ENCODE data around the gene CASQ2. TPM values are rescaled to one million over a fixed set of nuclear protein-coding genes. Genes with fewer than 3 reads are reported as not detected.
A peak's percentile ranks its signal among the peaks of the same experiment; 100 is the strongest.

Gene CASQ2
- total and polyA plus RNA-seq, 2 of the 4 experiments (the other 2 are of a cell fraction) = not detected

DNA sequence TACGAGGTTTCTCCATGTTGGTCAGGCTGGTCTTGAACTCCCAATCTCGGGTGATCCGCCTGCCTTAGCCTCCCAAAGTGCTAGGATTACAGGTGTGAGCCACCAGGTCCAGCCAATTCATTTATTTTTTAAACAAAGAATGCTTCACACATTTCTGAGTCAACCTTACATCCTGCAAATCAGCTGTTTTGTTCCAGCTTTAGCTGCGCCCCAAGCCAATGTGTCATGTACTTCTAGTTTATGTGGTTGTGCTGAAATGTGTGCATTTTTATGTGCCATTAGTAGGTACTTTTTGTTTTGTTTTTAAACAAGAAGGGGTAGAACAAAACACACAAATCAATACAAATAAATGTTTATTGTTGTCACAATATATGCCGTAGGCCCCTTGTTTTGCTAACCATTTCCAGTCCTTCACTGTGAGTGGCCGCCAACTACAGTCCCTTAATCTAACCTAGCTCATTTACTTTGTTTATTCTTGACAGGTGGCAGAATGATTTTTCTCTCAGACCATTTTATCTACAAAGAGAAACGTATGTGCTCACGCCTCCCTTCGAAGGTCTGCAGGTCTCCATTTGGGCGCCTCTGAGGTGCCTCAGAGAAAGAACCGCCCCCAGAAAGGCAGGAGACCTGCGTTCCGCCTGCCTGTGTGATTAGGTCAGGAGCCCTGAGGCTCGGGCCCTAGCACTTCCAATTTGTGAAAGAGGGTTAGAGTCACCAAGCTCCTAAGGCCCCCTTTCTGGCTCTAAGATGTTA, 2.8 kb upstream of the CASQ2 start:
- in situ Hi-C loops (cut with MboI; ENCODE audit: low sequenced_read_pairs) (loop anchor here (5.0 kb wide), 1 partner anchor 164 kb away; no protein-coding TSS in a partner anchor), dilution Hi-C loops (cut with HindIII; ENCODE audit: low sequenced_read_pairs, unreplicated experiment) (no loop called here), intact Hi-C loops (cut with micrococcal nuclease) (loop anchor here (1.0 to 5.0 kb wide), 3 partner anchors 54 to 634 kb away; no protein-coding TSS in a partner anchor)
- no peaks in the 10 kb centered on the region for H3K9me3 ChIP-seq (ENCODE audit: control insufficient read depth, insufficient read depth, low read length)
- H4K8ac ChIP-seq (ENCODE audit: low read depth in 2 of 2, low read length in 2 of 2) = no peak overlapping the region
- H3K27me3 ChIP-seq (ENCODE audit: control insufficient read depth, insufficient read depth, low read length) = peaks cover 10% of the 10 kb centered on the region
- H2AFZ ChIP-seq (replicated peaks; ENCODE audit: low read length, poor library complexity) = peak overlapping the region; percentile 56
- H3K79me1 ChIP-seq (ENCODE audit: low read depth in 1 of 2, low read length in 2 of 2) = no peaks in the 10 kb centered on the region
- no peak overlapping the region for H3K4ac ChIP-seq (ENCODE audit: low read depth, low read length)
- no peaks in the 10 kb centered on the region for H3K9me1 ChIP-seq (ENCODE audit: insufficient read depth, low read length)
- H2BK15ac ChIP-seq (ENCODE audit: low read depth, low read length) = no peak overlapping the region
- no TSS peak for BruUV-seq (replicated peaks)
- TF ChIP-seq RAD21 (IDR thresholded peaks at IDR 0.05; ENCODE audit: low read length) = no peak
- no peak for TF ChIP-seq MXI1 (IDR thresholded peaks at IDR 0.05; ENCODE audit: borderline replicate concordance, low read depth, low read length)
- TF ChIP-seq, protein P1, sequence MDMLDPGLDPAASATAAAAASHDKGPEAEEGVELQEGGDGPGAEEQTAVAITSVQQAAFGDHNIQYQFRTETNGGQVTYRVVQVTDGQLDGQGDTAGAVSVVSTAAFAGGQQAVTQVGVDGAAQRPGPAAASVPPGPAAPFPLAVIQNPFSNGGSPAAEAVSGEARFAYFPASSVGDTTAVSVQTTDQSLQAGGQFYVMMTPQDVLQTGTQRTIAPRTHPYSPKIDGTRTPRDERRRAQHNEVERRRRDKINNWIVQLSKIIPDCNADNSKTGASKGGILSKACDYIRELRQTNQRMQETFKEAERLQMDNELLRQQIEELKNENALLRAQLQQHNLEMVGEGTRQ (IDR thresholded peaks at IDR 0.05; ENCODE audit: low read depth, low read length) = no peak
- TF ChIP-seq, protein P2, sequence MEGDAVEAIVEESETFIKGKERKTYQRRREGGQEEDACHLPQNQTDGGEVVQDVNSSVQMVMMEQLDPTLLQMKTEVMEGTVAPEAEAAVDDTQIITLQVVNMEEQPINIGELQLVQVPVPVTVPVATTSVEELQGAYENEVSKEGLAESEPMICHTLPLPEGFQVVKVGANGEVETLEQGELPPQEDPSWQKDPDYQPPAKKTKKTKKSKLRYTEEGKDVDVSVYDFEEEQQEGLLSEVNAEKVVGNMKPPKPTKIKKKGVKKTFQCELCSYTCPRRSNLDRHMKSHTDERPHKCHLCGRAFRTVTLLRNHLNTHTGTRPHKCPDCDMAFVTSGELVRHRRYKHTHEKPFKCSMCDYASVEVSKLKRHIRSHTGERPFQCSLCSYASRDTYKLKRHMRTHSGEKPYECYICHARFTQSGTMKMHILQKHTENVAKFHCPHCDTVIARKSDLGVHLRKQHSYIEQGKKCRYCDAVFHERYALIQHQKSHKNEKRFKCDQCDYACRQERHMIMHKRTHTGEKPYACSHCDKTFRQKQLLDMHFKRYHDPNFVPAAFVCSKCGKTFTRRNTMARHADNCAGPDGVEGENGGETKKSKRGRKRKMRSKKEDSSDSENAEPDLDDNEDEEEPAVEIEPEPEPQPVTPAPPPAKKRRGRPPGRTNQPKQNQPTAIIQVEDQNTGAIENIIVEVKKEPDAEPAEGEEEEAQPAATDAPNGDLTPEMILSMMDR (conservative IDR thresholded peaks at IDR 0.05; ENCODE audit: low read depth, low read length) = no peak
- TF ChIP-seq BHLHE40 (IDR thresholded peaks at IDR 0.05; ENCODE audit: low read depth, low read length) = no peak
- no peak for TF ChIP-seq RCOR1 (IDR thresholded peaks at IDR 0.05; ENCODE audit: insufficient replicate concordance, low read length)
- TF ChIP-seq RFX5 (IDR thresholded peaks at IDR 0.05; ENCODE audit: low read depth, low read length) = no peak
- no peak for TF ChIP-seq CEBPB (IDR thresholded peaks at IDR 0.05; ENCODE audit: low read depth, low read length)
- no peak for TF ChIP-seq MAZ (IDR thresholded peaks at IDR 0.05; ENCODE audit: borderline replicate concordance, low read depth, low read length)
- no peak for TF ChIP-seq SMC3 (IDR thresholded peaks at IDR 0.05; ENCODE audit: low read depth, low read length)
- no peak for TF ChIP-seq MAFK (IDR thresholded peaks at IDR 0.05; ENCODE audit: low read depth, low read length)
- no peak for TF ChIP-seq CHD1 (IDR thresholded peaks at IDR 0.05; ENCODE audit: low read depth, low read length)
- no peak for TF ChIP-seq POLR2A (IDR thresholded peaks at IDR 0.05; ENCODE audit: low read depth, low read length)
- TF ChIP-seq NFE2L2 (IDR thresholded peaks at IDR 0.05; ENCODE audit: low read depth, low read length) = no peak
- CTCF ChIA-PET = interaction anchor here (0.6 to 2.4 kb wide), 10 partner anchors 9 to 782 kb away, joined by 3 to 10 read pairs (median 4); no protein-coding TSS in a partner anchor
- no peak overlapping the region for H2BK5ac ChIP-seq (ENCODE audit: low read depth, low read length, poor library complexity, severe bottlenecking)
- no peak overlapping the region for H2BK120ac ChIP-seq (ENCODE audit: low read depth, low read length)
- no peaks in the 10 kb centered on the region for H3K36me3 ChIP-seq (ENCODE audit: control insufficient read depth, insufficient read depth, low read length)
- no peak overlapping the region for H2AK9ac ChIP-seq (replicated peaks; ENCODE audit: low read depth, low read length, poor library complexity)
- H3K4me2 ChIP-seq (ENCODE audit: low read depth, low read length) = peak overlapping the region; percentile 14; the same call in 1 of the 2 replicates
- H2AK5ac ChIP-seq (ENCODE audit: low read depth, low read length) = no peak overlapping the region
- no peak overlapping the region for H3K4me3 ChIP-seq (ENCODE audit: insufficient read depth, low read depth, low read length)
- DNase-seq (no peak), ATAC-seq (ENCODE audit: low read depth) (no peak)
- no peak overlapping the region for H3K18ac ChIP-seq (ENCODE audit: low read depth, low read length)
- no peaks in the 10 kb centered on the region for H4K20me1 ChIP-seq (ENCODE audit: insufficient read depth, low read length)
- no peak overlapping the region for H3K56ac ChIP-seq (ENCODE audit: extremely low read depth, insufficient read depth, low read length)
- no peak overlapping the region for H3K27ac ChIP-seq (ENCODE audit: insufficient read depth, low read length)
- H4K5ac ChIP-seq (ENCODE audit: low read depth, low read length) = no peak overlapping the region
- POLR2A ChIA-PET (ENCODE audit: unreplicated experiment) = no interaction called here
- no peak overlapping the region for H3K23ac ChIP-seq (ENCODE audit: low read depth, low read length)
- H4K91ac ChIP-seq (ENCODE audit: insufficient read depth, low read depth, low read length) = no peak overlapping the region
- no peaks in the 10 kb centered on the region for H3K4me1 ChIP-seq (ENCODE audit: control insufficient read depth, insufficient read depth, low read length)
- WGBS, 2 experiments (ENCODE audit: extremely low coverage in 2 of 2, insufficient read length in 1 of 2) = 50% methylated on average over 2 of the region's 14 CpGs; no CpG with 5 or more reads in 1 of the 2 experiments
- no peak overlapping the region for H3K14ac ChIP-seq (replicated peaks; ENCODE audit: low read depth, low read length)
- no peak overlapping the region for H2BK20ac ChIP-seq (ENCODE audit: low read depth, low read length)
- H3K9ac ChIP-seq (ENCODE audit: low read depth, low read length) = no peak overlapping the region

Measured in IMR-90 (cell line).